DOHH2 (cell line): Measurements from ENCODE around the gene RAB40C.

ENCODE experiments used
- H3F3A ChIP-seq: fragments of 200-600 bp; sonication (generic), shearing (Covaris generic); 2 replicates; pipeline ENCODE4 v1.6.0; 2016; ENCODE audit warnings: antibody characterized with exemption, mild to moderate bottlenecking; ENCODE audit not compliant: control insufficient read depth, insufficient read depth
- H3K27ac ChIP-seq: fragments of 200-600 bp; sonication (generic); 2 replicates; pipeline ENCODE4 v1.5.1; 2014; ENCODE audit warnings: low read depth, mild to moderate bottlenecking, low read length, moderate library complexity
- H3K27me3 ChIP-seq: fragments of 200-600 bp; sonication (generic); 2 replicates; pipeline ENCODE4 v1.6.1; 2014; ENCODE audit warnings: mild to moderate bottlenecking, low read length, mixed read lengths; ENCODE audit not compliant: control insufficient read depth
- H3K36me3 ChIP-seq: fragments of 200-600 bp; sonication (generic); 2 replicates; pipeline ENCODE4 v1.6.1; 2014; ENCODE audit warnings: mild to moderate bottlenecking, low read length, moderate library complexity, mixed read lengths; ENCODE audit not compliant: control insufficient read depth
- H3K4me1 ChIP-seq: fragments of 200-600 bp; sonication (generic); 2 replicates; pipeline ENCODE4 v1.6.1; 2014; ENCODE audit warnings: mild to moderate bottlenecking, low read length, mixed read lengths; ENCODE audit not compliant: control insufficient read depth
- H3K4me2 ChIP-seq: fragments of 200-600 bp; sonication (generic); 2 replicates; pipeline ENCODE4 v1.6.0; 2014; ENCODE audit warnings: mild to moderate bottlenecking, low read length, moderate library complexity
- H3K4me3 ChIP-seq: fragments of 200-600 bp; sonication (generic); 2 replicates; pipeline ENCODE4 v1.5.1; 2014; ENCODE audit warnings: mild to moderate bottlenecking, low read length, mixed read lengths
- H3K79me2 ChIP-seq: fragments of 200-600 bp; sonication (generic); 2 replicates; pipeline ENCODE4 v1.6.1; 2014; ENCODE audit warnings: mild to moderate bottlenecking, low read length, mixed read lengths; ENCODE audit not compliant: control insufficient read depth
- H3K9me2 ChIP-seq: fragments of 200-600 bp; sonication (generic); replicated peaks from 2 replicates; pipeline ENCODE4 v1.6.1; 2014; ENCODE audit warnings: mild to moderate bottlenecking, low read length, mixed read lengths; ENCODE audit not compliant: control insufficient read depth
- H3K9me3 ChIP-seq: fragments of 200-600 bp; sonication (generic); 2 replicates; pipeline ENCODE4 v1.6.1; 2014; ENCODE audit warnings: antibody characterized with exemption, low read length, mixed read lengths; ENCODE audit not compliant: control insufficient read depth, insufficient read depth
- H4K20me1 ChIP-seq: fragments of 200-600 bp; sonication (generic); 2 replicates; pipeline ENCODE4 v1.6.0; 2014; ENCODE audit warnings: low read depth, mild to moderate bottlenecking, antibody characterized with exemption, low read length, moderate library complexity; ENCODE audit not compliant: control insufficient read depth, insufficient read depth
- CTCF ChIP-seq: fragments of 200-600 bp; sonication (generic); IDR thresholded peaks from one replicate; pipeline ENCODE4 v1.5.1; 2014; ENCODE audit warnings: antibody characterized with exemption, mild to moderate bottlenecking, low read depth, low read length; ENCODE audit not compliant: poor library complexity, severe bottlenecking
- EZH2phosphoT487 ChIP-seq: fragments of 200-600 bp; sonication (generic); IDR thresholded peaks from 2 replicates; pipeline ENCODE4 v1.6.1; 2017; ENCODE audit warnings: borderline replicate concordance, mild to moderate bottlenecking, antibody characterized with exemption, low read length, moderate library complexity, mixed read lengths

Gene RAB40C

DNA sequence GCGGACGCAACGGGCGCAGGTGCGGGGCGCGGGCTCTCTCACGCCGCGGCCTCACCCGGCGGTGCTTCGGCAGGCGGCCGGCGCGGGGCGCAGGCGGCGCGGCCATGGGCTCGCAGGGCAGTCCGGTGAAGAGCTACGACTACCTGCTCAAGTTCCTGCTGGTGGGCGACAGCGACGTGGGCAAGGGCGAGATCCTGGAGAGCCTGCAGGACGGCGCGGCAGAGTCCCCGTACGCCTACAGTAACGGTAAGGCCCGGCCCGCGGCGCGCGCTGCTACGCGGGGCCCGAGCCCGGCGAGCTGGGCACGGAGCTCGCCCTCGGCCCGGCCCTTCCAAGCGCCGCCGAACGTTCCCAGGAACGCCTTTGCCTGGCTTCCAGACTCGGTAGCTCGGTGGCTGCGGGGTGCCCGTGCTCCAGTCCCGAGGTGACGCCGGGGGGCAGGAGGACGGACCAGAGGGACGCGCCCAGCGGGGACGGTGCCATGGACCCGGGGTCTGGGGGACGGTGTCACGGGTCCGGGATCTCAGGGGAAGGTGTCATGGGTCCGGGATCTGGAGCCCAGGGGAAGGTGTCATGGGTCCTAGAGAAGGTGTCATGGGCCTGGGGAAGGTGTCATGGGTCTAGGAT is 435 bp downstream of the RAB40C start:
- H3K4me1 ChIP-seq = peaks cover 43% of the 10 kb centered on the region
- H3K79me2 ChIP-seq = peaks cover 66% of the 10 kb centered on the region
- H3K27ac ChIP-seq = no peak overlapping the region
- no peaks in the 10 kb centered on the region for H3K9me2 ChIP-seq
- peak overlapping the region; percentile 79 for H3K4me3 ChIP-seq
- peaks cover 4% of the 10 kb centered on the region; the same call in 1 of the 2 replicates for H4K20me1 ChIP-seq
- H3K4me2 ChIP-seq = peak overlapping the region; percentile 91
- TF ChIP-seq EZH2phosphoT487 (no peak), CTCF (no peak)
- no peaks in the 10 kb centered on the region for H3K9me3 ChIP-seq
- H3K27me3 ChIP-seq = no peaks in the 10 kb centered on the region
- peaks cover 9% of the 10 kb centered on the region for H3K36me3 ChIP-seq
- H3F3A ChIP-seq = no peaks in the 10 kb centered on the region; the same call in 1 of the 2 replicates

DNA sequence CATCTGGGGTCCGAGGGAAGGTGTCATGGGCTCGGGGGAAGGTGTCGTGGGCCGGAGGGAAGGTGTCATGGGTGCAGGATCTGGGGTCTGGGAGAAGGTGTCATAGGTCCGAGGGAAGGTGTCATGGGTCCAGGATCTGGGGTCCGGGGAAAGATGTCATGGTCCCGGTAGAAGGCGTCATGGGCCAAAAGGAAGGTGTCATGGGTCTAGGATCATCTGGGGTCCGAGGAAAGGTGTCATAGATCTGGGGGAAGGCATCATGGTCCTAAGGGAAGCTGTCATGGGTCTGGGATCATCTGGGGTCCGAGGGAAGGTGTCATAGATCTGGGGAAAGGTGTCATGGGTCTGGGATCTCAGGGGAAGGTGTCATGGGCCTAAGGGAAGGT is 942 bp downstream of the RAB40C start:
- TF ChIP-seq CTCF (no peak), EZH2phosphoT487 (no peak)
- peaks cover 66% of the 10 kb centered on the region for H3K79me2 ChIP-seq
- H3K36me3 ChIP-seq = peaks cover 9% of the 10 kb centered on the region
- peaks cover 4% of the 10 kb centered on the region; the same call in 1 of the 2 replicates for H4K20me1 ChIP-seq
- H3K9me2 ChIP-seq = no peaks in the 10 kb centered on the region
- H3K9me3 ChIP-seq = no peaks in the 10 kb centered on the region
- no peaks in the 10 kb centered on the region for H3F3A ChIP-seq
- H3K27ac ChIP-seq = no peak overlapping the region
- no peaks in the 10 kb centered on the region for H3K27me3 ChIP-seq
- peaks cover 43% of the 10 kb centered on the region for H3K4me1 ChIP-seq
- peak overlapping the region; percentile 79 for H3K4me3 ChIP-seq
- peak overlapping the region; percentile 91 for H3K4me2 ChIP-seq

DNA sequence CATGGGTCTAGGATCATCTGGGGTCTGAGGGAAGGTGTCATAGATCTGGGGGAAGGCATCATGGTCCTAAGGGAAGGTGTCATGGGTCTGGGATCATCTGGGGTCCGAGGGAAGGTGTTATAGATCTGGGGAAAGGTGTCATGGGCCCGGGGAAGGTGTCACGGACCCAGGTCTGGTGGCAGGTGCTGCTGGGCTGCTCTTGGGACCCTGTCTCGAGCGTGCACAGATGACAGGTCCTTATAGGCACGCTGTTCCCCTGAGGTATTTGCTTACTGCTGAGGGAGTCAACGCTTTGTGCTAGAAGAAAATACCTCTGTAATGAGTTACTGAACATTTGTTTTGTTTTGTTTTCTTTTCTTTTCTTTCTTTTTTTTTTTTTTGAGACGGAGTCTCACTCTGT is 1.4 kb downstream of the RAB40C start:
- Histone ChIP-seq H3K79me2 (peaks cover 70% of the 10 kb centered on the region), H3K27me3 (no peaks in the 10 kb centered on the region), H4K20me1 (peaks cover 4% of the 10 kb centered on the region; the same call in 1 of the 2 replicates), H3F3A (no peaks in the 10 kb centered on the region), H3K4me1 (peaks cover 43% of the 10 kb centered on the region), H3K4me2 (peak overlapping the region; percentile 91), H3K36me3 (peaks cover 9% of the 10 kb centered on the region), H3K9me3 (no peaks in the 10 kb centered on the region), H3K27ac (no peak overlapping the region), H3K4me3 (peak overlapping the region; percentile 79), H3K9me2 (no peaks in the 10 kb centered on the region)
- TF ChIP-seq EZH2phosphoT487 (no peak), CTCF (no peak)
